Fibroblast of peridontal ligament (primary cell): ENCODE data around the gene BIRC6.
"Not testable (repeated sequence)": the region's sequence is repeated elsewhere in the genome, so short reads cannot be mapped to it uniquely, and the experiment has no call there.

Experiments
- DNase-seq: peaks from one replicate; pipeline ENCODE4 v3.0.0-alpha.2; 2010; ENCODE audit errors: extremely low read depth

BIRC6 gene

GRCh38 chr2:32502941-32503340 is 146.1 kb downstream of the BIRC6 start:
- DNase-seq, result no peak

- DNase-seq, result no peak
These were observed 148.2 kb downstream of the BIRC6 start for GRCh38 chr2:32504877-32505478.

- no peak for DNase-seq
These were observed 149.6 kb downstream of the BIRC6 start for GRCh38 chr2:32506446-32506845.

- no peak for DNase-seq
These were observed 158.1 kb downstream of the BIRC6 start for GRCh38 chr2:32514946-32515345.

- no peak for DNase-seq
These were observed 159.7 kb downstream of the BIRC6 start for GRCh38 chr2:32516567-32516966.

- DNase-seq, result no peak
These were observed 165.9 kb downstream of the BIRC6 start for GRCh38 chr2:32522770-32523169.

- no peak for DNase-seq
These were observed 166.9 kb downstream of the BIRC6 start for GRCh38 chr2:32523686-32524085.

- no peak for DNase-seq
These were observed 175.5 kb downstream of the BIRC6 start for GRCh38 chr2:32532341-32532740.

GRCh38 chr2:32532961-32533360 is 176.1 kb downstream of the BIRC6 start:
- no peak for DNase-seq

GRCh38 chr2:32534831-32535230 is 178.0 kb downstream of the BIRC6 start:
- no peak for DNase-seq

- DNase-seq, result no peak
These were observed 181.9 kb downstream of the BIRC6 start for GRCh38 chr2:32538735-32539134.

GRCh38 chr2:32552483-32552882 is 195.7 kb downstream of the BIRC6 start:
- DNase-seq, result not testable (repeated sequence)

GRCh38 chr2:32553829-32554432 is 197.1 kb downstream of the BIRC6 start:
- DNase-seq, result peak; percentile 75

GRCh38 chr2:32558492-32558891 is 201.7 kb downstream of the BIRC6 start:
- DNase-seq, result peak; percentile 21

GRCh38 chr2:32559136-32559535 is 202.3 kb downstream of the BIRC6 start:
- peak; percentile 44 for DNase-seq

GRCh38 chr2:32562906-32563305 is 206.1 kb downstream of the BIRC6 start:
- DNase-seq, result no peak

GRCh38 chr2:32564417-32565035 is 207.7 kb downstream of the BIRC6 start:
- DNase-seq, result no peak

- no peak for DNase-seq
These were observed 209.1 kb downstream of the BIRC6 start for GRCh38 chr2:32565902-32566301.

- DNase-seq, result no peak
These were observed 215.2 kb downstream of the BIRC6 start for GRCh38 chr2:32572030-32572429.

- no peak for DNase-seq
These were observed 215.9 kb downstream of the BIRC6 start for GRCh38 chr2:32572737-32573136.

- no peak for DNase-seq
These were observed 235.0 kb downstream of the BIRC6 start for GRCh38 chr2:32591669-32592463.

- DNase-seq, result no peak
These were observed 237.8 kb downstream of the BIRC6 start for GRCh38 chr2:32594573-32594972.

GRCh38 chr2:32611366-32611765 is 254.5 kb downstream of the BIRC6 start:
- DNase-seq, result no peak
